ENCODE results near the gene CERCAM.

The CERCAM gene

GRCh38 chr9:128420651-128421481, at the start of gene CERCAM:
Gene CERCAM, plus strand, starts transcription at chr9:128420857. Its CDS starts 21 bp downstream, at chr9:128420878.
- peak; percentile 20 for DNase-seq

GRCh38 chr9:128371630-128372117, 49.0 kb upstream of the CERCAM start:
- no peak for DNase-seq

GRCh38 chr9:128372188-128372641, 48.4 kb upstream of the CERCAM start:
- no peak for DNase-seq

- DNase-seq = no peak
These were observed 47.9 kb upstream of the CERCAM start for GRCh38 chr9:128372784-128373183.

GRCh38 chr9:128374221-128374675, 46.4 kb upstream of the CERCAM start:
- no peak for DNase-seq

DNA sequence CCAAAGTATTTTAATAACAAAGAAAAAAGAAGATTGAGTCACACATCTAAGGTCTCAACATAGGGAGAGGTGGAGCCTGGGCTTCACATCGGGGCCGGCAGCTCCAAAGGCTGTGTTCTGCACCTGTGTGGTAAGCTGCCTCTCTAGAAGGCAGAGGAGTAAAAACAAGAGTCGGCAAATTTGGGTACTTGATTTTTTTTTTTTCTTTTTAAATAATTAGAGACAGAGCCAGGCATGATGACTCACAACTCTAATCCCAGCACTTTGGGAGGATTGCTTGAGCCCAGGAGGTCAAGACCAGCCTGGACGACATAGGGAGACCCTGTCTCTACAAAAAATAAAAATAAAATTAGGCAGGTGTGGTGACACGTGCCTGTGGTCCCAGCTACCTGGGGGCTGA, 44.8 kb upstream of the CERCAM start:
- DNase-seq = no peak

GRCh38 chr9:128382261-128382660, 38.4 kb upstream of the CERCAM start:
- no peak for DNase-seq

DNA sequence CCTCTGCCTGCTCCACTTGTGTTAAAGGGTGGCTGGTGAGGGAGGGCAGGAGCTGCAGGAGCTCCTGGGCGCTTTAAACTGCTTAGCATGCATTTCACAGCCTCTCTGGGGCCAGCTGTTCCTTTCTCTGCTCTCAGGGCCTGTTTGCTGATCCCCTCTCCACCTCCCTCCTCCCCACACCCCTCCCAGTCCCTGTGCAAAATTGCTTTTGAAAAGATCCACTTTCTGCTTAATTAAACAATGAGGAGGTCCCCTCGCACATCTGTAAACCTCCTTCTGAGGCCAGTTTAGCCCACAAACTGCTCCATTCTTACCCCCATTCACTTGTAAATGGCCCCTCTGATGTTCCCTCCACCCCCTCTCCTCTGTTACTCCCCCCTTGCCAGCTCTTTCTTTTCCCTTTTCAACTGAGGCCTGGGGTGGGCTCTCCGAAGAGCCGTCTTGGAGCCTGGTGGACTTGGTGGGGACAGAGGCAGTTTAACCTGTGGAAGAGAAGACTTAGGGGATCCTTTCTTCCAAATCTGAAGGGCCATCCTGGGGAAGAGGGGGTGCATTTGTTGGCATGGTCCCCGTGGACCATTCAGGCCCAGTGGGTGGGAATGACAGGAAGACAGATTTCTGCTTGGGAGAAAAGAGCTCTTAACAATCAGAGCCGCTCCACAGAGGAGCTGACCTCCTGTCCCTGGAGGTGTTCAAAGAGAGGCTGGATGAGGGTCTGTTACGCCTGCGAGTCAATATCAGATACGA, 37.5 kb upstream of the CERCAM start:
- DNase-seq = no peak

- no peak for DNase-seq
These were observed 36.9 kb upstream of the CERCAM start for GRCh38 chr9:128383791-128384190.

DNA sequence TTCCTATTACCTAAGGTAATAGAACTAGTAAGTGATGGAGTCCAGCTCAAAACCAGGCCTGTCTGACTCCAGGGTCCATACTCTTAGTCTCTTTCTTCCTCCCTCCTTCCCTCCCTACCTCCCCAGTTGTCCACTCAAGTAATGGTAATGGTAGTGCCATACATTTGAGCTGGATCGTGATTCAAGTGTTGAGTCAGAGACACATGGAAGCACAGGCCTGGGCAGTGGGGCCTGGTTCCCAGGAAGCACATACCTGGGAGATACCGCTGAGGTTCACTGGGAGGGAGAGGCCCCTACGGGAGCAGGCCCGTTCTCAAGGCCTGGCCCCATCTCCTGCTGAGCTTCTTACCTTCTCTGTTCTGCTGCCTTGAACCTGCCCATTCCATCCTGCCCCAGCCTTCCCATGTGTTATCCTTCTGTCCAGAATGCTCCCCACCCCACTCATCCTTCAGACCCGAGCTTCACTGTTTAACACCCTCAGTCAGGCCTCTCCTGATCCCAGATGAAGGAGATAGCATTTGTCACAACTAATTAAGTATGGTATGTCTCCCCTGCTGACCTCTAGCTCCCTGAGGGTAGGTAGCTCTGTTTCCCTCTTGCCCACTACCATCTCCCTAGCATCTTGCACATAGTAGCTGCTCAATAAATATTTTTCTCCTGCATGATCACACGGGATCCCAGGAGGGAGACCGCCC, 35.7 kb upstream of the CERCAM start:
- DNase-seq = no peak

GRCh38 chr9:128385496-128386460, 34.9 kb upstream of the CERCAM start:
- no peak for DNase-seq

DNA sequence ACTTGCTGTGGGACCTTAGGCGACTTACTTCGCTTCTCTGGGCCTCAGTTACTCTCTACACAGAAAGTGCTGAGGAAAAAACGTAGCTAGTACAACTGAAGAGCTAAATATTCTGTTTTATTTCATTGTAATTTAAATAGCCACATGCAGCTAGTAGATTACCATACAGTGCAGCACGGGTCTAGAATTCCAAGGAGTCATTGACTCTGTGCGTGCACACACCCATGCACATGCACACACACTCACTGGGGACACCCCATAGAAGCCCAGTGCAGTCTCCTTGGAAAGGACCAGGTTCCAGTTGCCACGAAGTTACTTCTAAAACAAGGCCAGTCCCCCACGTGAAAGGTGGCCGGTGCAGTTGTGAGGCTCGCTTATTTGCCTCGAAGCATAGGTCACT, 32.5 kb upstream of the CERCAM start:
- no peak for DNase-seq

DNA sequence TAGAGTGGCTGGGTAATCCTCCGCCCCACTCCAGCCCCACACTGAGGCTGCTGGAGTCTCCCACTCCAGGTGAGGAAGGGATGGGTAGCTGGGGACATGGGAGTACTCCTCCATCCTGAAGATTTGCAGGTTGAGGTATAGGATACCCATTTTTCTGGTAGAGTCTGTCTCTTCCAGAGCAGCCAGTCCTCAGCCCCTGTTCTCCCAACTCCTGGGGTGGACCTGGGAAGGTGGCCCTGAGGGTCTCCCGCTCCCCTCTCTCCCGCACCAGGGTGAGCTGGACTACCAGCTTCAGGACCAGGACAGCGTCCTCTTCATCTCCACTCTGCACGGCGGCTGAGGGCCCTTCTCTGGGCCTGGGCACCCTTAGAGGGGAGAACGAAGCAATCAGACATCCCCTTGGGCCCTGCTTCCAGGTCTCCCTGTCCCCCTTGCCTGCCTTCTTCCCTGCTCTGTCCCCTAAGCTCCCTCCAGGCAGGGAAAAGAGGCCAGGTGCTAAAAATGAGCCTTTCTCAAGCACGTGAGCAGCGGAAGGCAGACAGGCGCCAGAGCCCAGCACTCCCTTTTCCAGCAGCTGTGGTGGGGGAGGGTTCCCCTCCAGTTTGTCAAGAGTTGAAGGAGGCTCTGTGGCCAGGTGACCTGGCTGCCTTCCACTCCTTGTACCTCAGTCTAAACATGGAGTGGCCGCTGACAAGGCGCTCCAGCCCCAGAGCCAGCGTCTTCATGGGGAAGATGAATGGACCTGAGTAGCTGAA, 31.1 kb upstream of the CERCAM start:
- no peak for DNase-seq

GRCh38 chr9:128390150-128390812, 30.4 kb upstream of the CERCAM start:
- DNase-seq = no peak

- no peak for DNase-seq
These were observed 29.6 kb upstream of the CERCAM start for GRCh38 chr9:128390813-128391711.

GRCh38 chr9:128391956-128392301, 28.7 kb upstream of the CERCAM start:
- DNase-seq = no peak

GRCh38 chr9:128392302-128393144, 28.1 kb upstream of the CERCAM start:
- DNase-seq = no peak

- no peak for DNase-seq
These were observed 27.4 kb upstream of the CERCAM start for GRCh38 chr9:128393145-128393775.
